HG03378 (cell line): ENCODE results near the gene C1QA.
"Not testable (repeated sequence)": the region's sequence is repeated elsewhere in the genome, so short reads cannot be mapped to it uniquely, and the experiment has no call there.

Experiments
- ATAC-seq: cut with Tn5 transposase; IDR thresholded peaks from one replicate; pipeline ENCODE4 v1.9.1; 2021; ENCODE audit warnings: mild to moderate bottlenecking, moderate library complexity; ENCODE audit not compliant: unreplicated experiment

C1QA gene

GRCh38 chr1:22671999-22672398 lies 35.6 kb downstream of the C1QA start:
- no peak for ATAC-seq

DNA sequence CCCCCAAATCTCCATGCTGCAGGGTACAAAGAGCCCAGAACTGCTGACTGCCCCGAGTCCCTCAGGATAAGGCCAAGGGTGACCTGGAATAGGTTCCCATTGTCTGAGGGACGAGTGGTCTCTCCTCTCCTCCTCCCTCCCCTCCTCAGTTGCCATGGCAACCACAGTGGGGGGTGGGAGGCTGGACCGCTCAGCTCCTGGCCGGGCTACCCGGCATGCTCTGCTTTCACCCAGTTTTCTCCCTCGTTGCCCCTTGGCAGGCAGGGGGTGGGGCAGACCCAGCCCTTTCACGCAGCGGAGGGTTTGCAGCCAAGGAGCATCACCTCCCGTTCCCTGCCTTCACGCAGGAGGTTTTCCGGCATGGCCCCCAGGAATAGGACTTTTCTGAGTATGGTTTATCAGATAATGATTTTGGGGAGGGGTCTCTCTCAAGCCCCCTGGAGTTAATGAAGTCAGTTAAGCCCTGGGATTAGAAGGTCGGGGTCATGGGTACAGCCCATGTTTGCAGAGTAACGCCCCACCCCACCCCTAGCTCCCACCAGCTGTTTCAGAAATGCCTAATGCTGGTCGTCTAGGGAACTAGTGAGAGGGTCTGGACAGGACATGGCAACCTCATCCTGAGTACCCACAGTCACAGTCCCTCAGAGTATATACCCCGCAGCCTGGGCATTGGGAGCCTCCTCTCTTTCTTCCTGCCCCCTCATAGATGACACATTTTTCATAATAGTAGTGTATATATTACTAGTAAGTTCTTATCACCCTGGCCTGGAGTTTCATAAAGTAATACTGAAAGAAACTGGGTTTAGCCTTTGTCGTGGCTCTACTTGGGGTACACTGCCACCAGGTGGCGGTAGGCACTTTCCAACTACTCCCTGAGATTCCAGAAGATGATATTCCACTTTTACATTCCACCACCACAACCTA lies 37.3 kb downstream of the C1QA start:
- ATAC-seq = no peak

- no peak for ATAC-seq
Measured at GRCh38 chr1:22674410-22674749, 38.0 kb downstream of the C1QA start.

GRCh38 chr1:22676151-22676550 lies 39.7 kb downstream of the C1QA start:
- not testable (repeated sequence) for ATAC-seq

DNA sequence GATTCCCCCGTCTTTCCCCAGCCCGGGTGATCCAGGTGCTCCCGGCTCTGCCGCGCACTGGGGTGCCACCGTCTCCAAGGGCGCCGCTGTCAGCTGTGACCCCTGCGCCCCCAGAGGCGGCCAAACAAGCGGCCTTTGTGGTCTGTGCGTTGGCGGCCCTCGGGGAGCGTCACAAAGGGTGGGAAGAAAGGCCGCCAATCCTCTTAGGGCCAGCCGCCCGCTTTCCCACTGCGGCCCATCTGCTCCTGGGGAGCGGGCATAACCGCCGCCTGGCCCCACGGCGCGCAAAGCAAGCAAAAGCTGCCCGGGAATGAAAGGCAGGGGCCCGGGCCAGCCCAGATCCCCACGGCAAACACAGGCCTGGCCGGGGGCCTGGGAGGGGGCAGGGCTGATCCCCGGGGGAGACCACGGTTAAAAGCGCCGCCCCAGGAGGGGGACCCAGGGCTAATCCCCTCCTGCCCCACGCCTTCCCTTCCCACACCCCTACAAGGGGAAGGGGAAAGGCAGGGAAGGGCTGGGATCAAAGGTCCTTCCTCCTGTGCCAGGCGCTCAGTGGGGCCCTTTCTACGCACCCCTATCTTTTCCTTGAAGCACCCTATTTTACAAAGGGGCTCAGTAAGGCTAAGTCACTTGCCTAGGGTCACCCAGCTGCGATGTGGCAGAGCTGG lies 40.6 kb downstream of the C1QA start:
- ATAC-seq = no peak

DNA sequence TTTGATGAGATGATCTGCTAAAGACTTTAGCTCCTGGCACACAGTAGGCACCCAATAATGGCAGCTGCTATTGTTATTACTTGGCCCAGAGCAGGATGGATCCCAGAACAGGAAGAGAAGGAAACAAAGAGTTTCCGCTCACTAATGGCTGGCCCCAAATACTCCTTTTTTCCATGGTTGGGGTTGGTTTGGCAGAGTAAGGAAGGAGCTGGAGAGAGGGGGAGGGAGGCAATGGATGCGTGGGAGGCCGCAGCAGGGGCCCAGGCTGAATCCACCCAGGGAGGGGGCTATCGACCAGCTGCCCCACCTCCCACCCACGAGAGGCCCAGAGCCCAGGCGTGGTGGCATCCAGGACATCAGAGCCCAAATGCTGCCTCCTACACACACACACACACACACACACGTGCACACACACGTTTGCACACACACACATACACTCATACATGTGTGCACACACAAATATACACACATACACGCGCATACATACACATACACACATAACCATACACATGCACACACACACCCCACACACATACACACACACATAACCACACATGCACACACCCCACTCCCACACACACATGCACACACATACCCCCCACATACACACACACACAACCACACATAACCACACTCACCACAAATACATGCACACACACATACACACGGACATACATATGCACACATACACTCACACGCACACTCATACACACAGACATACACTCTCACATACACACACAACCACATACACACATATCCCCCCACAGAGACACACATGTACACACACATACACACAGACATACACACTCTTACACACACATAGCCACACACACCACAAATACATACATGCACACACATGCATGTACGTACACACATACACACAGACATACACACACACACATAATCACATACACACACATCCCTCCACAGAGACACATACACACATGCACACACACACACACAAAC lies 41.8 kb downstream of the C1QA start:
- no peak for ATAC-seq

GRCh38 chr1:22680726-22681125 lies 44.3 kb downstream of the C1QA start:
- ATAC-seq = no peak

DNA sequence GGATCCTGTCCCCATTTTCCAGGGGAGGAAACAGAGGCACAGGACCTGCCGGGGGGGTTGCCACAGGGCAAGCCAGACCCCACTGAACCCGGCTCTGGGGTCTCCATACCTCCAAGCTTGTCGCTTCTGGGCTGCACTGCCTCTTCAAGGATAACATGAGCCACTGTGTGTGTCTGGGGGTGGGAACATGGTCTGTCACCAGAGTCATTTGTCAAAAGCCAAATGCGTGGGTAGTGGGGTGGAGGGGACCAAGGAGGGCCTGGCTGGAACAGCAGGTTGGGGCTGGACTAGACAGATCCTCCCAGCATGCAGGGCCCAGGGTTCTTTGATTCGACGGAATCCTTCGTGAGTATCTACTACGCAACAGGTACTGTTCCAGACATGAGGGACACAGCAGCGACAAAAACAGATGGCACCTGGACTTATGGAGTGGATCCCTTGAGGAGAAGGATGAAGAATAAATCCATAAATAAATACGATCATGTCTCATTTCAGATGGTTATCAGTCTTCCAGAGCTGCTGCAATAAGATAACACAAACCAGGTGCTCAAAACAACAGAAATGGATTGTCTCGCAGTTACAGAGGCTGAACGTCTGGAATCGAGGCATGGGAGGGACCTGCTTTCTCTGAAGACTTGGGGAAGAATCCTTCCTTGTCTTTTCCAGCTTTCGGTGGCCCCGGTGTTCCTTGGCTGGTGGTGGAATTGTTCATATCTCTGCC lies 45.3 kb downstream of the C1QA start:
- no peak for ATAC-seq

DNA sequence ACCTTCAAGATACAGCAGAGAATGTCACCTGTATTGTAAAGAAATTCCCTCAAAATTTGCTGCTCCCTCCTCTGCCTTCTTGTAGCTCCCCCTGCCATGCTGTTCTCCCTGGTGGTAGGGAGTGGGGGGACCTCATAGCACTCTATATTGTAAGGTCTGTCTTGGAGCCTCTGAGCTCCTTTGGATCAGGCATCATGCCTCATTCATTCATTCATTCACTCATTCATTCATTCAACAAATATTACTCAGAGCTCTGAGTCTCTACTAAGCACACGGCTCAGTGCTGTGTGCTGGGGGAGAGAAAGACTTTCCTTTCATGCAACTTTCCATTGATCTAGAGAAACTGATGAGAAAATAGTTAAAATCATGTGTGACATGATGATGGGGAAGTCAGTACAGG lies 47.1 kb downstream of the C1QA start:
- ATAC-seq = no peak

- ATAC-seq = no peak
Measured at GRCh38 chr1:22685591-22686059, 49.2 kb downstream of the C1QA start.

GRCh38 chr1:22687191-22687590 lies 50.8 kb downstream of the C1QA start:
- ATAC-seq = no peak

- ATAC-seq = no peak
Measured at GRCh38 chr1:22688466-22688865, 52.0 kb downstream of the C1QA start.
